ENCODE results near the gene EFEMP1.

- TF ChIP-seq EZH2 (IDR thresholded peaks at IDR 0.05; ENCODE audit: low read depth) = no peak
- TF ChIP-seq, protein P1, sequence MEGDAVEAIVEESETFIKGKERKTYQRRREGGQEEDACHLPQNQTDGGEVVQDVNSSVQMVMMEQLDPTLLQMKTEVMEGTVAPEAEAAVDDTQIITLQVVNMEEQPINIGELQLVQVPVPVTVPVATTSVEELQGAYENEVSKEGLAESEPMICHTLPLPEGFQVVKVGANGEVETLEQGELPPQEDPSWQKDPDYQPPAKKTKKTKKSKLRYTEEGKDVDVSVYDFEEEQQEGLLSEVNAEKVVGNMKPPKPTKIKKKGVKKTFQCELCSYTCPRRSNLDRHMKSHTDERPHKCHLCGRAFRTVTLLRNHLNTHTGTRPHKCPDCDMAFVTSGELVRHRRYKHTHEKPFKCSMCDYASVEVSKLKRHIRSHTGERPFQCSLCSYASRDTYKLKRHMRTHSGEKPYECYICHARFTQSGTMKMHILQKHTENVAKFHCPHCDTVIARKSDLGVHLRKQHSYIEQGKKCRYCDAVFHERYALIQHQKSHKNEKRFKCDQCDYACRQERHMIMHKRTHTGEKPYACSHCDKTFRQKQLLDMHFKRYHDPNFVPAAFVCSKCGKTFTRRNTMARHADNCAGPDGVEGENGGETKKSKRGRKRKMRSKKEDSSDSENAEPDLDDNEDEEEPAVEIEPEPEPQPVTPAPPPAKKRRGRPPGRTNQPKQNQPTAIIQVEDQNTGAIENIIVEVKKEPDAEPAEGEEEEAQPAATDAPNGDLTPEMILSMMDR (conservative IDR thresholded peaks at IDR 0.05) = no peak
Measured at GRCh38 chr2:55885944-55886281, 37.7 kb downstream of the EFEMP1 start.

Measured in PC-9 (cell line).